GM23338 (cell line): ENCODE results near the gene FEM1A. TPM values are rescaled to one million over a fixed set of nuclear protein-coding genes. Genes with fewer than 3 reads are reported as not detected.

ENCODE experiments used
- ATAC-seq: fragments of 200-7000 bp; cut with Tn5 transposase; 3 replicates; pipeline ENCODE4 v1.9.1; 2020
- DNase-seq: peaks from one replicate; pipeline ENCODE4 v3.0.0-alpha.2; 2015; ENCODE audit warnings: low spot score
- H2AFZ ChIP-seq: fragments of 200-600 bp; sonication (generic); 2 replicates; pipeline ENCODE4 v1.8.0; 2016; ENCODE audit warnings: antibody characterized with exemption, mild to moderate bottlenecking, moderate library complexity
- H3F3A ChIP-seq: fragments of 200-600 bp; sonication (generic); replicated peaks from 2 replicates; pipeline ENCODE4 v1.8.0; 2017; ENCODE audit warnings: antibody characterized with exemption, mixed run types, low read depth
- H3K27ac ChIP-seq: fragments of 200-600 bp; sonication (generic); 2 replicates; pipeline ENCODE4 v1.6.1; 2016; ENCODE audit warnings: low read depth
- H3K27me3 ChIP-seq: fragments of 200-600 bp; sonication (generic); 2 replicates; pipeline ENCODE4 v1.8.0; 2016; ENCODE audit warnings: mild to moderate bottlenecking, mixed run types, moderate library complexity; ENCODE audit not compliant: insufficient read depth
- H3K36me3 ChIP-seq: fragments of 200-600 bp; sonication (generic); 2 replicates; pipeline ENCODE4 v1.8.0; 2016; ENCODE audit warnings: mild to moderate bottlenecking; ENCODE audit not compliant: insufficient read depth
- H3K4me1 ChIP-seq: fragments of 200-600 bp; sonication (generic); 2 replicates; pipeline ENCODE4 v1.8.0; 2016; ENCODE audit warnings: mild to moderate bottlenecking, moderate library complexity; ENCODE audit not compliant: insufficient read depth
- H3K4me2 ChIP-seq: fragments of 200-600 bp; sonication (generic); 2 replicates; pipeline ENCODE4 v1.7.1; 2017; ENCODE audit warnings: mixed run types
- H3K4me3 ChIP-seq: fragments of 200-600 bp; sonication (generic); 2 replicates; pipeline ENCODE4 v1.6.1; 2016; ENCODE audit warnings: mixed run types
- H3K79me2 ChIP-seq: fragments of 200-600 bp; sonication (generic); replicated peaks from 2 replicates; pipeline ENCODE4 v1.8.0; 2017; ENCODE audit warnings: mild to moderate bottlenecking; ENCODE audit not compliant: insufficient read depth
- H3K9me2 ChIP-seq: fragments of 200-600 bp; sonication (generic); 2 replicates; pipeline ENCODE4 v1.8.0; 2017; ENCODE audit not compliant: insufficient read depth
- H4K20me1 ChIP-seq: fragments of 200-600 bp; sonication (generic); replicated peaks from 2 replicates; pipeline ENCODE4 v1.8.0; 2017; ENCODE audit warnings: mild to moderate bottlenecking; ENCODE audit not compliant: insufficient read depth
- H3K27ac Mint-ChIP-seq: 2 replicates; pipeline ENCODE4 v1.8.0; 2020; ENCODE audit warnings: inconsistent platforms, mild to moderate bottlenecking, moderate library complexity, mixed read lengths
- H3K27me3 Mint-ChIP-seq: 3 replicates; pipeline ENCODE4 v1.8.0; 2022; ENCODE audit warnings: low read depth, mild to moderate bottlenecking, moderate library complexity, mixed read lengths, inconsistent platforms; ENCODE audit not compliant: insufficient read depth, poor library complexity
- H3K36me3 Mint-ChIP-seq: 3 replicates; pipeline ENCODE4 v1.8.0; 2021; ENCODE audit warnings: low read depth, mild to moderate bottlenecking, inconsistent platforms, moderate library complexity, mixed read lengths
- H3K4me1 Mint-ChIP-seq: 3 replicates; pipeline ENCODE4 v1.8.0; 2020; ENCODE audit warnings: mild to moderate bottlenecking, inconsistent platforms, mixed read lengths
- H3K4me3 Mint-ChIP-seq: 3 replicates; pipeline ENCODE4 v1.8.0; 2021; ENCODE audit warnings: moderate library complexity, mild to moderate bottlenecking, inconsistent platforms, mixed read lengths
- H3K9me3 Mint-ChIP-seq: 3 replicates; pipeline ENCODE4 v1.8.0; 2020; ENCODE audit warnings: moderate library complexity, mild to moderate bottlenecking, inconsistent platforms, mixed read lengths
- CREB1 ChIP-seq: fragments of 250-450 bp; sonication (Bioruptor Pico); IDR thresholded peaks from 2 replicates; pipeline ENCODE4 v1.5.0; 2020; ENCODE audit warnings: low read depth, mild to moderate bottlenecking, moderate library complexity
- EZH2 ChIP-seq: fragments of 200-600 bp; sonication (generic); IDR thresholded peaks from one replicate; pipeline ENCODE4 v1.8.0; 2017; ENCODE audit warnings: antibody characterized with exemption, mild to moderate bottlenecking, low read depth; ENCODE audit not compliant: unreplicated experiment
- EZH2phosphoT487 ChIP-seq: fragments of 200-600 bp; sonication (generic); IDR thresholded peaks from one replicate; pipeline ENCODE4 v1.8.1; 2018; ENCODE audit warnings: antibody characterized with exemption; ENCODE audit not compliant: unreplicated experiment
- JUNB ChIP-seq: IDR thresholded peaks from one replicate; pipeline ENCODE4 v1.6.1; 2016; ENCODE audit warnings: antibody characterized with exemption; ENCODE audit not compliant: unreplicated experiment
- NANOG ChIP-seq: IDR thresholded peaks from 2 replicates; pipeline ENCODE4 v1.6.1; 2016; ENCODE audit warnings: antibody characterized with exemption, borderline replicate concordance
- POLR2AphosphoS5 ChIP-seq: IDR thresholded peaks from 2 replicates; pipeline ENCODE4 v1.6.1; 2016; ENCODE audit warnings: antibody characterized with exemption, low read depth
- REST ChIP-seq: IDR thresholded peaks from one replicate; pipeline ENCODE4 v1.6.1; 2018; ENCODE audit warnings: antibody characterized with exemption; ENCODE audit not compliant: unreplicated experiment
- polyA plus RNA-seq: library from polyadenylated mRNA; unstranded; fragments of >200 nt; fragmentation: Nextera tagmentation; extraction: Ambion mirVana; gene quantifications from 2 replicates; pipeline ENCODE4 v1.2.1, GENCODE V29; 2016
- total RNA-seq: library from RNA; depleted of rRNA; stranded (reverse); fragments of >200 nt; shearing (Covaris generic); gene quantifications from 2 replicates; pipeline ENCODE4 v1.2.3, GENCODE V29; 2014
- TF ChIP-seq, protein P1 (sequence below), 2 experiments: fragments of 200-600 bp in 1 of 2; sonication (generic) in 1 of 2; conservative IDR thresholded peaks; 2 replicates each; pipeline versions ENCODE4 v1.5.1 to v1.6.1; 2016 to 2017; ENCODE audit warnings: antibody characterized with exemption in 2 of 2, low read depth in 2 of 2, mild to moderate bottlenecking in 2 of 2, moderate library complexity in 1 of 2
- TF ChIP-seq, protein P2 (sequence below): IDR thresholded peaks from 2 replicates; pipeline ENCODE4 v1.6.1; 2016; ENCODE audit warnings: antibody characterized with exemption

The FEM1A gene
- total and polyA plus RNA-seq, 2 experiments from 2014 or later, result 0.87 to 16.5 TPM

DNA sequence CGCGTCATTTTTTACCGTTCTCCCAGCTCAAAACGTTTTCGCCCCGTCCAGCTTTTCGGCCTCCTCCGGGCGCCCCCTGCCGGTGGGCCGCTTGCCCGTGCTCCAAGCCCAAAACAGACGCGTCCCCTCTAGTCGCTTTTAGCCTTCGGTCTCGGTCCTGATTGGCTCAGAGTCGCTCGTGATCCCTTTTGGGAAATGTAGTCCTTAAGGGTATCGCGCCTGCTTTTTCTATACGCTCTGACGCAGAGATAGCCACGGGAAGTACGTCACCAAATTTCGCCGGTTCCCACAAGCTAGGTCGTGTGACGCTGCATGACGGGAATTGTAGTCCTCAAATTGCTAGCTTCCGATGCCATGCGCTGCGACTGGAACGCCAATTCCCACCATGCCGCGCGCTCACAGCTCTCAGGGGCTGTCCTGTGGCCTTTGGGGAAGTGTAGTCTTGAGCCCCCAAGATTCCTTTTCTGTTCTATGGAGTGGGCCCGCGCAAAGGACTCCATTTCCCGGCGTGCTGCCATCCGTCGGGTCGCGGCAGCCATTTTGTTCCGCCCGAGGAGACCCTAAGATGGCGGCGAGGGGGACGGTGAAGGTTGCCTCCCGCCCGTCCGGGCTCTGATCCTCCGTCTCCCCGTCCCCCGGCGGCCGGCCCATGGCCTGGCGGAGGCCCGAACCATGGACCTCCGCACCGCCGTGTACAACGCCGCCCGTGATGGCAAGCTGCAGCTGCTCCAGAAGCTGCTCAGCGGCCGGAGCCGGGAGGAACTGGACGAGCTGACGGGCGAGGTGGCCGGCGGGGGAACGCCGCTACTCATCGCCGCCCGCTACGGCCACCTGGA is at the start of gene FEM1A (continued):
- TF ChIP-seq, protein P1, sequence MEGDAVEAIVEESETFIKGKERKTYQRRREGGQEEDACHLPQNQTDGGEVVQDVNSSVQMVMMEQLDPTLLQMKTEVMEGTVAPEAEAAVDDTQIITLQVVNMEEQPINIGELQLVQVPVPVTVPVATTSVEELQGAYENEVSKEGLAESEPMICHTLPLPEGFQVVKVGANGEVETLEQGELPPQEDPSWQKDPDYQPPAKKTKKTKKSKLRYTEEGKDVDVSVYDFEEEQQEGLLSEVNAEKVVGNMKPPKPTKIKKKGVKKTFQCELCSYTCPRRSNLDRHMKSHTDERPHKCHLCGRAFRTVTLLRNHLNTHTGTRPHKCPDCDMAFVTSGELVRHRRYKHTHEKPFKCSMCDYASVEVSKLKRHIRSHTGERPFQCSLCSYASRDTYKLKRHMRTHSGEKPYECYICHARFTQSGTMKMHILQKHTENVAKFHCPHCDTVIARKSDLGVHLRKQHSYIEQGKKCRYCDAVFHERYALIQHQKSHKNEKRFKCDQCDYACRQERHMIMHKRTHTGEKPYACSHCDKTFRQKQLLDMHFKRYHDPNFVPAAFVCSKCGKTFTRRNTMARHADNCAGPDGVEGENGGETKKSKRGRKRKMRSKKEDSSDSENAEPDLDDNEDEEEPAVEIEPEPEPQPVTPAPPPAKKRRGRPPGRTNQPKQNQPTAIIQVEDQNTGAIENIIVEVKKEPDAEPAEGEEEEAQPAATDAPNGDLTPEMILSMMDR (conservative IDR thresholded peaks at IDR 0.05; ENCODE audit: low read depth in 2 of 2), result peak; percentile 96 to 98
- TF ChIP-seq POLR2AphosphoS5, result peak; percentile 60
- no peak for TF ChIP-seq EZH2phosphoT487

GRCh38 chr19:4742723-4743646 is 48.5 kb upstream of the FEM1A start:
- Histone ChIP-seq H3K9me2 (no peaks in the 10 kb centered on the region), H3K4me1 (peaks cover 7% of the 10 kb centered on the region), H3K4me2 (peak overlapping the region; percentile 80), H3K79me2 (no peaks in the 10 kb centered on the region), H3F3A (no peaks in the 10 kb centered on the region), H3K36me3 (no peaks in the 10 kb centered on the region; the same call in 1 of the 2 replicates), H4K20me1 (no peaks in the 10 kb centered on the region), H3K27ac (no peak overlapping the region), H3K4me3 (peak overlapping the region; percentile 46), H2AFZ (peak overlapping the region; percentile 97), H3K27me3 (no peaks in the 10 kb centered on the region)
- no peak for TF ChIP-seq EZH2
- no peak for TF ChIP-seq JUNB
- TF ChIP-seq, protein P2, sequence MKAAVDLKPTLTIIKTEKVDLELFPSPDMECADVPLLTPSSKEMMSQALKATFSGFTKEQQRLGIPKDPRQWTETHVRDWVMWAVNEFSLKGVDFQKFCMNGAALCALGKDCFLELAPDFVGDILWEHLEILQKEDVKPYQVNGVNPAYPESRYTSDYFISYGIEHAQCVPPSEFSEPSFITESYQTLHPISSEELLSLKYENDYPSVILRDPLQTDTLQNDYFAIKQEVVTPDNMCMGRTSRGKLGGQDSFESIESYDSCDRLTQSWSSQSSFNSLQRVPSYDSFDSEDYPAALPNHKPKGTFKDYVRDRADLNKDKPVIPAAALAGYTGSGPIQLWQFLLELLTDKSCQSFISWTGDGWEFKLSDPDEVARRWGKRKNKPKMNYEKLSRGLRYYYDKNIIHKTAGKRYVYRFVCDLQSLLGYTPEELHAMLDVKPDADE, result no peak
- TF ChIP-seq NANOG, result 0 out of 2 replicates have a peak, but pooled peaks have one; percentile 38
- no peak for TF ChIP-seq REST
- no peak for TF ChIP-seq POLR2AphosphoS5
- TF ChIP-seq CREB1, result no peak
- H3K27me3 Mint-ChIP-seq, result peaks cover 8% of the 10 kb centered on the region
- H3K27ac Mint-ChIP-seq, result no peak overlapping the region; the same call in 1 of the 2 replicates
- peak; percentile 65 for DNase-seq
- no peaks in the 10 kb centered on the region; the same call in 2 of the 3 replicates for H3K36me3 Mint-ChIP-seq
- H3K4me3 Mint-ChIP-seq, result peak overlapping the region; percentile 40
- ATAC-seq, result peak; percentile 86
- H3K4me1 Mint-ChIP-seq, result peaks cover 15% of the 10 kb centered on the region
- peaks cover 2% of the 10 kb centered on the region; the same call in 1 of the 3 replicates for H3K9me3 Mint-ChIP-seq
